ENCODE results near the gene GYG1. TPM values are rescaled to one million over a fixed set of nuclear protein-coding genes. Genes with fewer than 3 reads are reported as not detected.

The GYG1 gene
- total RNA-seq, result 60.3 and 70.6 TPM in 2 replicates

DNA sequence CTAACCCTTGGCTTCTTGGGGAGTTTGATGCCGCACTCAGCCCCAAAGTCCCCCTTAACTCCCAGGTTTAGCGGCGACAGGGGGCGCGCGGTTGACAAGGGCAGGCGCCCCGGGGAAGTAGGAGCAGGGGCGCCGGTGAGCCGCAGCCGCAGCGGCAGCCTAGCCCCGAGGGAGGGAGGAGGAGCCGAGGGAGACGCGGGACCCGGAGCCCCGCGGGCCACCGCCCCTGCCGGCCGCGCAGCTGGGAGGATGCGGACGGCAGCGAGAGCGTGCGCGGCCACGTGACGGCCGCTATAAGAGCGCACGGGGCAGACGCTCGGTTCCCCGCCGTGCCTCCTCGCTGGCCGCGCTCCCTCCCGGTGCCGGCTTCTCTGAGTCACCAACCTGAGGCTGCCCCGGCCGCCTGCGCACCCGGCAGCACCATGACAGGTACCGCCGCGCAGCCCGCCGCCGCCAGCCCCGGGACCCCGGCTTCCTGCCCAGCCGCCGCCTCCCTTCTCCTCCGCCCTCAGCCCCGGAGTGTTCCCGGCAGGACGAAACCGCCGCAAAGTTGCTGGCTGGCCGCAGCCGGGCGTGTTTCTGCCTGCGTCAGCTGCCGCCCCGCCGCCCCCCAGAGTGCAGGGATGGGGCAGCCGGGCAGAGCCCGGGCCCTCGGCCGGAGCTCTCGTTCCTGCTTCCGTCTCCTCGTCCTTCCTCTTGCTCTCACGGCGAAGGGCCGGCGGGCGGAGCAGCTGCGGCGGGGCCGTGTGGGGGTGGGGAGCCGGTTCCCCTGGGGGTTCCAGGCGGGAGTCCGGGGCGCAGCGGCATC, at the start of gene GYG1:
Gene GYG1 (plus strand): TSS at position 322 of the 808 bp plus-strand sequence. CDS start 101 bp downstream, at position 423.

Other genes starting within 250 kb of the GYG1 start
- 0.54 TPM in 1 of 2 replicates, not detected in the other for gene CPB1, start 163.7 kb upstream of the GYG1 start, total RNA-seq
- gene CPA3, start 126.2 kb upstream of the GYG1 start, total RNA-seq, result 0.11 TPM in 1 of 2 replicates, not detected in the other
- 45.9 and 58.6 TPM in 2 replicates for gene HLTF, start 95.0 kb downstream of the GYG1 start, total RNA-seq
- 48.9 and 50.6 TPM in 2 replicates for gene HPS3, start 138.1 kb downstream of the GYG1 start, total RNA-seq
- 105 and 153 TPM in 2 replicates for gene CP, start 230.3 kb downstream of the GYG1 start, total RNA-seq